NCI-H510A (cell line): ENCODE data around the gene IFITM10.

Experiments used
- DNase-seq: peaks from one replicate; lab custom pipeline; 2025; lab: John Stamatoyannopoulos, UW

Gene IFITM10

DNA sequence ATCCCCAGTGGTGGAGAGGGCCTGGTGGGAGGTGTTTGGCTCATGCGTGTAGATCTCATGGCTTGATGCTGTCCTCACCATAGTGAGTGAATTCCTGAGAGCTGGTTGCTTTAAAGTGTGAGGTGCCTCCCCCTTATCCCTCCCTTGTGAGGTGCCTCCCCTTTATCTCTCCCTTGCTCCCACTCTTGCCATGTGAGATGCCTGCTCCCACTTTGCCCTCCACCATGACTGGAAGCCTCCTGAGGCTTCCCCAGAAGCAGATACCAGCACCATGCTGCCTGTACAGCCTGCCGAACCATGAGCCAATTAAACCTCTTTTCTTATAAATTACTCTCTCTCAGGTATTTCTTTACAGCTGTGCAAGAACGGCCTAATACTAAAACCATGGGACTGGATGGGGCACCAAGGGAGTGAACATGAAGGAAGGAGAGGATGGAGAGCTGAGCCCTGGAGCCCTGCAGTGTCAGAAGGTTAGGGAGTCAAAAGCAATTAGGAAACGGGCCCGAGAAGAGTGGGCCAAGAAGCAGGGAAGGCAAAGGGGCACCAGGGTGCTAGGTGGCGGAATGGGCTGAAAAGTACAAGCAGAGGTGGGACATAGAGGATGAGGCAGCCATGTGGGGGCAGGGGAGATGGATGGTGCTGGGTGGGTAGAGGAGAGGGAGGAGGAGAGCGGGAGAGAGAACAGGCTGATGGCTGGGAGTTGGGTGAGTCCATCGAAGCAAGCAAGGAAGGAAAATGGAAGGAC, 9.4 kb downstream of the IFITM10 start:
- no peak for DNase-seq

DNA sequence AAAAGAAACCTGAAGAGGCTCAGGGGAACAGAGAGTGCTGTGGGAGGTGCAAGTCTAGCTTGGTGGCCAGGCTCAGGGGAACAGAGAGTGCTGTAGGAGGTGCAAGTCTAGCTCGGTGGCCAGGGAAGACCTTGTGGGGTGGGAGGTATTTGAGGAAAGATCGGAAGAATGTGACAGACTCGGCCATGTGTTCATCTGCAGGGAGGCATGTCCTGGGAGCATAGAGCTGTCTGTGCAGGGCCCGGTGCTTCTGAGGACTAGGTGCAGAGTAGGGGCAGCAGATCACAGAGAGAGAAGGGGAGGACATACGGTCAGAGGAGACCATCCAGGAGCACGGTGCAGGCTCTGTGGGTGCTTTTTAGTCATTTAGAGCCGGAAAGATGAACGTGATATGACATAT, 10.8 kb downstream of the IFITM10 start:
- DNase-seq, result no peak

DNA sequence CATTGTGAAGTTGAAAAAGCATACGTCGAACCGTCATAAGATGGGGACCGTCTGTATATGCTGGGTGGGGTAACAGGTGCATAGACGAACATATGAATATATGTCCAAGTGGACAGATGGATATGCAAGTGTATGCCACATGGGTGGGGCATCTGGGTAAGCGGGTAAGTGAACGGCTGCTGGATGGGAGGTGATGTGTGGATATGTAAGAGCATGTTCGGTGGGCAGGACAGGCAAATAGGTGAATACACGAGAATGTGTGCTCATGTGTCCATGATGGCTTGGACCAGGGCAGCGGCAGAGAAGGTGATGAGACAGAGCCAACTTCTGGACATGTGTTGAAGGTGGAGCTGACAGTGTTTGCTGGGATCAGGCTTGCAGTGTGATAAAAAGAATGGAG, 12.0 kb downstream of the IFITM10 start:
- DNase-seq, result no peak

DNA sequence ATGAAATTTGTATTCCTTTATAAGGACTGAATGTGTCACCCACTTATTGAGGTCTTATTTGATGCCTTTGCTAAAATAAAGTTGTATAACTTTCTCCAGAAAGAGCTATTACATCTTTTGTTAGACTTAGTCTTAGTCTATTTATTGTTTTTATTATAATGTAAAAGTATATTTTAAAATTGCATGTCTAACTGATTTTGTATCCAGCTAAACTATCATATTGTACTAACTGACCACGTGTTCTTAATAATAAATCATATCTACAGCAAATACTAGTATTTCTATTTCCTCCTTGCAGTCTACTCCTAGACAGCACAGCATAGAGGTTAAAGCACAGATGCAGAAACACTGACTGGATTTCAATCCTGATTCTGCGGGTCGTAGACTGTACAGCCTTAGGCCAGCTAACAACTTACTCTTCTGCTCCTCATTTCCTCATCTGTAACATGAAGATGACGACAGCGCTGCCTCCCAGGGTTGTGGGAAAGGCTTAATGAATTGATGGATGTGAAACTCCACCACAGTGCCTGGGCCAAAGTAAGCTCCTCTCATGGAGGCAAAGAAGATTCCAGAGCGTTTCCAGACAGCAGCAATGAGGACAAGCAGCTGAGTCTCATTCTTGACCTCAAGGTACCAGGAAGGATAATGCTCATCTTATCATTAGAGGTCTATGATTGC, 13.2 kb downstream of the IFITM10 start:
- no peak for DNase-seq

DNA sequence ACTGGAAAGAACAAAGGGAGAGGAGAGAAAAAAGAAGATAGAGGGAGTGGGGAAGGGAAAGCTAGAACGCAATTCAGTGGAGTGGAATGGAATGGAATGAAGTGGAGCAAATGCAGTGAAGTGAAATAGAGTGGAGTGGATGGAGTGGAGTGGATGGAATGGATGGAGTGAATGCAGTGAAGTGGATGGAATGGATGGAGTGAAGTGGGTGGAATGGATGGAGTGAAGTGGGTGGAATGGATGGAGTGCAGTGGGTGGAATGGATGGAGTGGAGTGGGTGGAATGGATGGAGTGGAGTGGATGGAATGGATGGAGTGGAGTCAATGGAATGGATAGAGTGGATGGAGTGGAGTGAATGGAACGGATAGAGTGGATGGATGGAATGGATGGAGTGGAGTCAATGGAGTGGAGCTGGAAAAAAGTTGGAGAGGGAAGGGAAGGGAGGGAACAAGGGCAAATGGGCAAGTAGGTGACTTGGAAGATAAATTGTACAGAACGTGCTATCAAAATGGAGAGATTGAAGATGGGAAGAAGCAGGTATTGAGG, 13.9 kb downstream of the IFITM10 start:
- DNase-seq, result no peak

DNA sequence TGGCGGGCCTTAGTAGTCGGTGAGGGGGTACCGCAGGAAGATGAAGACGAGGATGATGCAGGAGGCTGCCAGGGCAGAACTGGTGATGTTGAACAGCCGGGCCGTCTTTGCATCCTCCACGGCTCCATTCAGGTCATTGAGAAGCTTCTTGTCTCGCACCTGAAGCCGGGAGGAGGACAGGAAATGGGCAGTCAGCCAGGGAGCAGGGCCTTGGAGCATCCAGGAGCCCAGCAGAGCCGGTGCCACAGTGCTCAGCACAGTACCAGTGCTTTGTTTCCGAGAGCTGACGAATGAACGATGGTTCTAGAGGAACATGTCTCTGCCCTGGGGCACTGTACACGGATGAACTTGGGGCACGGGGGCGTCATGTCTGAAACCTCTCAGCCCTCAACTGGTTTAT, 15.1 kb downstream of the IFITM10 start:
- DNase-seq, result no peak

DNA sequence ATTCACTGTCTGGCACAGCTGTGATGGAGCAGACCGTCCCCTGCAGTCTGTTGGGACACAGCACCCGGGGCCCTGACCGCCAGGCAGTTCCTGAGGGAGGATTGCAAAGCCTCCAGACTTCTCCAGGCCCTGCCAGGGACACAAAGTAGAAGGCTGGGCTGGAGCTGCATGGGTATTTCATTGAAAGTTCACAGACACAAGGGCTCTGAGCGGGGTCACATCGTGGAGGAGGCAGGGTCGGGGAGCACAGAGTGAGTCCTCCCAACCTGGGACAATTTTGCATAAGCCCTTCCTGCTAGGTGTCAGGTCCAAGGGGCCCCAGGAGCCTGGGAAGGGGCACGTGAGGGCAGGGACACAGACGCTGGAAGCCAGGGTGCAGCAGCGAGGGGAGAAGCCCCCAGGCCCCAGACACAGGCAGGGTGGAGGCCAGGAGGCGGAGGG, 15.7 kb downstream of the IFITM10 start:
- no peak for DNase-seq

DNA sequence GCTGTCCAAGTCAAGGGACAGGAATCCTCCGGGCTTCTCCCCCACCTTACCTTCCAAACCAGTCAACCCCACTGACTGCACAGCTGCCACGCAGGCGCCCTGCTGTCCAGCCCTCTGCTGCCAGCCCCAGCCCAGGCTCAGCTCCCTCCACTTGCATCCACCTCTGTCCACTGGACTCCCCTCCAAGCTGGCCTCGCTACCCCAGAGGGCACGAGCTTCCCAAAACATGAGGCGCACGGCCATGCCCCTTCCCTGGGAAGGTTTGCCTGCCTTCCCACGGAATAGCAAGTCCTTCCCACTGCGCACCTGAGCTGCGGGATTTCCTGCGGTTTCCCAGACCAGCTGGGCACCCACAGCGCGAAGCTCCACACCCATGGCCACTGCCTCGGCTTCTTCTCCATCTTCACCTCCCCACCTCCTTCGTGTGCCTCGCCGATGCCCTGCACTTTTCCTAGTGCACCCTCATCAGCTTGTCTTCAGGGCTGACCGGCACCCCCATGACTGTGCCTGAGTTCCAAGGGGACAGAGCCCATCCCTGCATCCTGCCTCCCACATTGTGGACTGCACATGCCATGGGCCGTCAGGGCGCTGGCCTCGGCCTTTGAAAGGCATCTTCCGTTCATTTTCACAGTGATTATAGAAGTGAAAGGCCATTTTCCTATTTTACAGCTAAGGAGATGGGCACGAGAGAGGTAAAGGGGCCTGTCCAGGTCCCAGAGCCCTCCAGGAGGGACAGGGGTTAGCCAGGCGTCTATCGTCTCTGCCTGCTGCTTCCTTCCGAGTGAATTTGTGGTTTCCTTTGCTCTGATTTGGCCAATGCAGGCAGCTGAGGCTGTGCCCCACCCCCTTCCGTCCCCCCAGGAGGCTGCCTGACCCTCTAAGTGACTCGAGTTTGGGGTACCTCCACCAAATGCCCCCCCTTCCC, 16.4 kb downstream of the IFITM10 start:
- no peak for DNase-seq

DNA sequence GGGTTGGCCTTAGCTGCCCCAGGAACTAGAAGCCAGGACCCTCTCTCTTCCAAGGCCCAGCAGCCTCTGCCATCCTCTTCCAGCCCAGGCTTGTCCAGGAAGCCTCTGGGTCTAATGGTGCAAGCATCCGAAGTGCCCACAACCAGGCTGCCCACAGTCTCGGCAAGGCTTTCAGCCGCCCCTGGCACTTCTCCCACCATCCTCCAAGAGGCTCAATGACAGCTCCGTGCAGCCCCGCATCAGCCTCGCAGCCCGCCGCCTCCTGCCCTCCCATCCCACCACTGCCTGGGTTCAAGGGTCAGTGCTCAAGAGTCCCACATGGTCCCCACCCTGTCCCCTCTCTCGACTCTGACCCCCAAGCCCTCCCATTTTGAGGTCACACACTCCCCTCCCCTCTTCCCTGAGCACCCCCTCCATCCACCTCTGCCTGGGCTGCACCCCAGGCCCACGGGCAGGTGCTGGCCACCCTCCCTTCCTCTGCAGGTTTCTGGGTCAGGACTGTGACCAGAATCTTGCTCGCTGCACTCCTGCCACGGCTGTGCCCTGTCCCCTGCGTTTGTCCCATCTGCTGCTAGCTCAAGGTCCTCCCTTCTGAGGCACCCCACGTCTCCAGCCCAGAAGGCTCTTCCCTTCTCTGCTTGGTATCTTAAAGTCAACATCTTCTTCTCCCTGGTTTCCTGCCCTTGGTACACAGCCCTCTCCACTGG, 17.2 kb downstream of the IFITM10 start:
- DNase-seq, result no peak

DNA sequence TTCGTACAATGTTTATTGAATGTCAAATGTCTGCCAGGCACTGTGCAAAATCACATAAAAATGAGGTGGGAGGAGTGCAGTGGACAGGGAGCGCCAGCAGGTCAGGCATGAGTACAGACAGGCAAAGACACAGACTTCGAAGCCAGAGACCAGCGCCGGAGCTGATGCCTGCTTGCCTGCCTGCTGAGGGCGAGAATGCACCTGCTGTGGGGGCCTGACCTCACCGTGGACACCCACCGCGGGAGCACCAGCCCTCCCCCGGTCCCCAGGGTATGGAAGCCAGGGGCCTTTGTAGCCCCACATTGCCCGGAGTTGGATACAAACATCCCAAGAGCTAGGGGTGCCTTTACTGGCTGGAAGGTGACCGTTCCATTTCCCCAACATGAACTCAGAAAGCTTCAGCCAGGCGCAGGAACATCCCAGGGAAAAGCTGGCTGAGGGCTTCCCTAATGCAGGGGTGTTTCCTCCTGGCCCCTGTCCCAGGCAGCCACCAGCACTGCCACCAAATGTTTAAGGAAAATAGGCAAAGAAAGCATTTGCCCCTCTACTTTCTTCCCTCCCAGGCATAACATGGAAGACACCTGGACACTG, 17.9 kb downstream of the IFITM10 start:
- no peak for DNase-seq

DNA sequence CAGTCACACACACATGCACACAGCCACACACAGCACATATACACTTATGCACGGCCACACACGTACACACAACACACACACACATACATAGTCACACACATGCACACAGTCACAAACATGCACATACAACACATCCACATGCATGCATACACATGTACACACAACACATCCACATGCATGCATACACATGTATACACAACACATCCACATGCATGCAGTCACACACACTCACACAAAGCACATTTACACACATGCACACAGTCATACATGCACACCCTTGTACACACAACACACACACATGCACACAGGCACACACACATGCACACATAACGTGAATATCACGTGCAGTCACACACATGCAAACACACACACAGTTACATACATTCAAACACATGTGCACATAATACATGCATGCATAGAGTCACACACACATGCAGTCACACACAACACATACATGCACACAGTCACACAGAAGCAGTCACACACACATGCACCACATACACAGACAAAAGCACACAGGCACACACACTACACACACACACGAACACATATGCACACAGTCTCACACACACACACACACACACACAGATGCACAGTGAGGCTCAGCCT, 18.8 kb downstream of the IFITM10 start:
- no peak for DNase-seq

DNA sequence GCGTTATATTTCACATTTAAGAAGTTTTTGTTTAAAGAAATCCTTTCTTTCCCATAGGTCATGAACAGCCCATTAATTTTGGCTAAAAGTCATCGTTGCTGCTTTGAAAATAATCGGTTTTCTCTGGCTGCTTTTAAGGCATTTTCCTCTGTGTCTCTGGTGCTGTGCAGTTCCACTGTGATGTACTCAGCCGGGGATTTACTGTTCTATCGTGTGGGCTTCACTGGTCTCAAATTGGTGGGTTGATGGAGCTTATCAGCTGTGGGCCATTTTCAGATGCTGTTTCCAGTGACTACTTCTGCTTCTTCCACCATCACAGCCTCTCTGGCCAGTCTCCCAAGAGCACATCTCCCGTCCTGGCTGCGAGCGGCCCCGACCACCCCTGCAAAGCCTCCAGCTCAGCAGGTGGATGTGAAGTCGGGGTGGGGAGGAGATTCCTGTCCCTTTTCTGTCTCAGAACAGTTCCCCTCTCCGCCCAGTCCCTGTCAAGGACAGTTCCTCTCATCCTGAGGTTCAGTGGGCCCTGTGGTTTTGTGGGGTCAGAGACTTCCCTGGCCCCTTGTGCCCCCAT, 20.3 kb downstream of the IFITM10 start:
- DNase-seq, result no peak

DNA sequence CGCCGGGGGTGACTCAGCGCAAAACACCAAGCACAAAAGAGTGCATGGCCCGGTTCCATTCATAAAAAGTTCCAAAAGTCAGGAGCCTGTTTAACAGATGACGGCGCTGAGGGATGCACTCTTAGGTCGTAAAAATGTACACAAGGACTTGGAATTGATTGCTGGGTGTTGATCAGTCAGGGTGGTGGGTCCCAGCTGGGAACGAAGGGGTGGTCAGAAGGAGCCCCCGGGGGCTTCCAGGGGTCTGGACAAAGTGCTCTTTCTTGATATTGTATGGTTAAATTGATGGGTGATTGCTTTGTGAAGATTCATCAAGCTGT, 20.7 kb downstream of the IFITM10 start:
- no peak for DNase-seq

DNA sequence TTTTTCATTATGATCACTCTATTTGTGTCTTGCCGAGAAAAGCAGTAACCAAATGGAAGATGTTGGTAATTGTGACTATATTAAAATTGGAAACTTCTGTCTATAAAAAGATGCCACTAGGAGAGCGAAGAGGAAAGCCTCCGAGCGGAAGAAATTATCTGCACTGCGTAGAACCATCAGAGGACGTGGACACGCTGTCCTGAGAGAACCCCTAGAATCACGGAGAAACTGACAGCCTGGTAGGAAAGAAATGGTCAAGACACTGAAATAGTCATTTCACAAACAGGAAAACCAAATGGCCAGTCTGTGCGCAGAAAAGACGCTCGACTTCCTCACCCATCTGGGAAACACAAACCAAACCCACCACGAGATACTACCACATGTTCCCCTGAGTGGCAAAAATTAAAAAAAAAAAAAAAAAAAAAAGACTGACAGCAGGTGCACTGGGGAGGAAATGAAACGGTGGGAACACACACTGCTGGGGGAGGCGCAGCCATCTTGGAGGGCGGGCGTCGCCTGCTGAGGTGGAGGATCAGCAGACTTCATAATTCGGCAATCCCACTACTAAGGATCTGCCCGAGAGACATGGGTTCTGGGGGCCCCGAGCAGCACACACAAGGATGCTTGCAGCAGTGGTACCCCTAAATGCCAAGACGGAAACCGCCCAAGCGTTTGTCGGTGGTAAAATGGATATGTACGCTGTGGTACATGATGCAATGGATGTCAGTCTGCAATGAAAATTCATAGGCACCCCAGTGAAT, 21.3 kb downstream of the IFITM10 start:
- no peak for DNase-seq

DNA sequence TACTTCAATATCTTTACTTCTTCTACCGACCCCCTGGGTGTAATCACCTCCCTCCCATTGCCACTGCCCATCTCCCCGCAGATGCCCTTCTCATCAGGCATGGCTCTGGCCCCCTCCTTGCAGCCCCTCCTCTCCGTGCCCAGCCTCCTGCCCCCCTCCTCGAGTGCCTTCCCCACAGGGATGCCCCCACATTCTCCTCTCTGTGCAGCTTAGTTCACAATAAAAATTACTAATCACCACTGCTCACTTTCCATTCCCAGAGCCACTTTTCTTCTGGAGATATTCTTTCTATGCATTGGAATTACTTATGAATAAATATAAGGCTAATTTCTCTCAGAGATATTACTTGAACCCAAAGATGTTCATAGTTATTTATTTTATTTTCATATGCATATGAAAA, 22.1 kb downstream of the IFITM10 start:
- no peak for DNase-seq

DNA sequence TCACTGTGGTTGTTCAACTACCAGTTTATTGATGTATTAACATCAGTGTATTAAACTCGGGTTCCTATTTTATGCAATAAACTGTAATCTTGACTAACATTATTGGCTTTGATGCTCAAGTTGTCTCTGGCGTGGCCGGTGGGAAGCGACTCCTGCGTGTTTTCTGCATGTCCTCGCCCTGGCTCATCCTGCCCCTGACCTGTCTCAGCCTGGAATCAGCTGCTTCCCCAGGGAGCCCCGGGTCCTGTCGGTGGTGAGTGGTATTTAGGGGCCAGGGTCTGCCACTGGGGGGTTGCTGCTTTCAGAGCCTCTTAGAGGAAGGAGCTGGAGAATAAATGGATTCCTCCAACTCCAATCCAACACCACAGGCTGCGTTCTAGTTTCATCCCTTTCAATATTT, 22.5 kb downstream of the IFITM10 start:
- no peak for DNase-seq

DNA sequence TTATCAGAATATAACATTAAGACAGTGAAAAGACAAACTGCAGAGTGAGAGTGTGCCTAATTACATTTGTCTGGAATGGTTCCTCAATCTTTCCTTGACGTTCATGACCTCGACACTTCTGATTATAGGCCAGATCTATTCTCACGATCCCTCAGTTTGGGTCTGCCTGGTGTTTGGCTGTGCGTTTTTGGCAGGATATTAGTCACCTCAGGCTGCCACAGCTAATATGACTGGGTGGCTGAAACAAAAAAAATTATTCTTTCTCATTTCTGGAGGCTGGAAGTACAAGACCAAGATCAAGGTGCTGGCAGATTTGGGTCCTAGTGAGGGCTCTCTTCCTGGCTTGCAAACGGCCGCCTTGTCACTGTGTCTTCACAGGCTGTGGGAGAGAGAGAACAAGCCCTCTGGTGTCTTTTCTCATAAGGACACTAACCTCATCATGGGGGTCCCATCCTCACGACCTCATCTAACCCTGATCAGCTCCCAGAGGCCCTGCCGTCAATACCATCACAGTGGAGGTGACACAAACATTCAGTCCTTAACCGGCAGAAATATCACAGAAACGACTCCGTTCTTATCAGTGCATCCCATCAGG, 23.2 kb downstream of the IFITM10 start:
- DNase-seq, result no peak

DNA sequence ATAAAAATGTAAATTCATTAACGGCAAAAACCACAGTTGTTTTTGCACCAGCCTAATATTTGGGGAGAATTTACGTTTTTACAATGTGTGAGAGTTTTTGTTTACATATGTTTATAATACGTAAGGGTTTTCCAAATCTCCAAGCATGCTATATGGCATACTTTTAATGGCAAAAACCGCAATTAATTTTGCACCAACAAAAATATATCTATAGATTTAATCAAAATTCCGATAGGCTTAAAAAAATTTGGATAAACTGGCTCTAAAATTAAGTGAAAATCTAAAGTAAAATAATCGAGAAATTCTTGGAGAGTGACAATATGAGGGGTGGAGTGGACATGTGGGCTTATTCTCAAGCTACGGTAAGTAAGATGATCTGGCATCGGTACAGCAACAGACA, 30.6 kb downstream of the IFITM10 start:
- DNase-seq, result no peak

DNA sequence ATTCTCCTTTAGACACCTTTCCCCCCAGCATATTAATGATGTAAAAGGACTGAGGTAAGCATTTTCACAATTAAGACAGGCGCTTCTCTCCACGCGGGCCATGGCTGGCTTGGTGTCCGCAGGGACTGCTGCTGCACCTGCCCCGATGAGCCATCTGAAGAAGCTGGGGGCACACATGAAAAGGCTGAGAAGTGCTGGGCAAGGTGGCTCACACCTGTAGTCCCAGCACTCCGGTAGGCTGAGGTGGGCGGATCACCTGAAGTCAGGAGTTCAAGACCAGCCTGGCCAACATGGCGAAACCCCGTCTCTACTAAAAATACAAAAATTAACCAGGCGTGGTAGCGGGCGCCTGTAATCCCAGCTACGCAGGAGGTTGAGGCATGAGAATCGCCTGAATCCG, 32.1 kb downstream of the IFITM10 start:
- no peak for DNase-seq

DNA sequence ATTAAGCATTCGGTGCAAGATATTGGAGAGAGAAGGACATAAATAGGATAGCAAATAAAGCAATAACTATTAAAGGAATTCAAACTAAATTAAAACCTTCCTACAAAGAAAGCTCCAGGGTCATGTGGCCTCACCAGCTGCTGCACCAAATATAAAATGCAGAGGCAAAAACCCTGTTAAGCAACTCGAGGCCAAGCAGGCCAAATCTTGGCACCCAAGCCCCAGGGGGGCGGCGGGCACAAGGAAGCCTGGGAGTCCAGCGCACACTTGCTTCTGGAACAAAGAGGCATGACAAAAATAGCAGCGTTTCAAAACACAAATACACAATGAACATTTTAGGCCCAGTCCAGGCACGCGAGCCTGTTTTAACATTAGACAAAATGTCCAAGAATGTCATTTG, 32.6 kb downstream of the IFITM10 start:
- DNase-seq, result no peak
